HG03565 (cell line): ENCODE measurements around the gene DIAPH1.
A peak's percentile ranks its signal among the peaks of the same experiment; 100 is the strongest.

Source experiments
- ATAC-seq: cut with Tn5 transposase; IDR thresholded peaks from one replicate; pipeline ENCODE4 v1.9.1; 2021; ENCODE audit warnings: mild to moderate bottlenecking, moderate library complexity; ENCODE audit not compliant: unreplicated experiment

Gene DIAPH1

DNA sequence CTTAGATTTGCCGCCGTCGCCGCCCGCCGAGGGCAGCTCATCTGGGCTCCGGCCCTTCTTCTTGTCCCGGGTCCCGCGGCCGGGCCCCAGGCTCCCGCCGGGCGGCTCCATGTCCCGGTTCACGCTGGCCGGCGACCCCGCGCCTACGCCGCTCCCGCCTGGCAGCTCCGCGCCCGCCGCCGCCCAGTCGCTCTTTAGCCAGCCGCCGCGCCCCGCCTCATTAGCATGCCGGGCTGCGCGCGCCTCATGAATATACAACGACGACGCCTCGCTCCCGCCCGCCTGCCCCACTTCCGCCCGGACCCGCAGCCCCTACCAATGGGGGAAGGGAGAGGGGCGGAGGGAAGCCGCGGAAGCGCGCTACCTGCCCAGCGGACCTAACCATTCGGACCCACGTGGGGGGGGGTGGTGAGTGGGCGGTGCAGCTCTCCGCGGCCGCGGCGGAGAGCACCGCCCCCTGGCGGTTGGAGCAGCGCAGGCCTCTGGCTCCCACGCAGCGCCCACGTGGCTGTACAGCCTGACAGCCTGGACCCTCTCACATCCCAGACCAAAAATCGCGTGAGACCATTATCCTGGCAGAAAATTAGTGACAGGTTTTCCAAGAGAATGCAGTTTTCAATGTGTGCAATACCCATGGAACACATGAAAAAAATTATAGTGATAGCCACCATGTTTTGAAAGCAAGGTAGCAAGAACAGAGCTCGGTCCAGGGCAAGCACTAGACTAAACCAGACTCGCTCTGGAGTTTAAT lies at the start of gene DIAPH1:
Gene DIAPH1 (minus strand): TSS at position 197 of the 751 bp plus-strand sequence. CDS start 86 bp downstream, at position 111.
- ATAC-seq, result peak; percentile 58

DNA sequence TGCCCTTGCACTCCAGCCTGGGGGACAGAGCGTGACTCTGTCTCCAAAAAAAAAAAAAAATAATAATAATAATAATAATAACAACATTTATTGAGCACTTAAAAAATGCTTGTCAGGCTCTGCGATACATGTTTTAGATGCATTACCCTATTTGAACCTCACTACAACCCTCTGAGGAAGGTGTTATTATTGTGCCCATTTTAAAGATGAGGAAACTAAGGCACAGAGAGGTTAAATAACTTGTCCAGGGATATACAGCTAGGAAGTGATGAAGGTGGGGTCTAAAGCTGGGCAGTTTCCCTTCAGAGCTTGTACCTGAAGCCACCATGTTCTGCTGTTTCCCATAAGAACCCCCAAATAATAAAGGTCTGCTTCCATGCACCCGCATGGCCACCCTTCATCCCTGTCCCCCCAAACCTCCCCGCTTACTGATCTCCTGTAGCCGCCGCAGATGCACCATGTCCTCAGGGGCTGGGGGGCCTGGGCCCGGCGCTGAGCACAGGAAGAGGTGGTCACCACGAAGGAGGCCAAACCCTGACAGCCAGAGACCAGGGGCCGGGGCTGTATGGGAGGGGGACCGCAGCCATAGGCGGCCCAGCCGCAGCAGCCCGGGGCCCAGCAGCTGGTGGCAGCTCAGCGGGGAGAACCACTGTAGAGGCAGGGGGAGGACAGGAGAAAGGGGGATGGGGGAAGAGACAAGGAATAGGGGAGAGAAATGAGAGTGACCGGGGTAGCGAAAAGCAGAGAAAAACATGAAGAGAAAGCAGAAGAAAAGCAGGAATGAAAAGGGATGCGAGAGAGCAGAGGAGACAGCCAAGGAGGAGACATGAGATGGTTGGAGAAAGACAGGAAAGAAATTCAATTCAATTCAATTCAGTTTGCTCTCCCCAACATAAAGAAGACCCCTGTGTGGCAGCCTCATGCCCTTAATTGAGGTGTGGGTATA lies 47.5 kb upstream of the DIAPH1 start:
- ATAC-seq, result no peak

DNA sequence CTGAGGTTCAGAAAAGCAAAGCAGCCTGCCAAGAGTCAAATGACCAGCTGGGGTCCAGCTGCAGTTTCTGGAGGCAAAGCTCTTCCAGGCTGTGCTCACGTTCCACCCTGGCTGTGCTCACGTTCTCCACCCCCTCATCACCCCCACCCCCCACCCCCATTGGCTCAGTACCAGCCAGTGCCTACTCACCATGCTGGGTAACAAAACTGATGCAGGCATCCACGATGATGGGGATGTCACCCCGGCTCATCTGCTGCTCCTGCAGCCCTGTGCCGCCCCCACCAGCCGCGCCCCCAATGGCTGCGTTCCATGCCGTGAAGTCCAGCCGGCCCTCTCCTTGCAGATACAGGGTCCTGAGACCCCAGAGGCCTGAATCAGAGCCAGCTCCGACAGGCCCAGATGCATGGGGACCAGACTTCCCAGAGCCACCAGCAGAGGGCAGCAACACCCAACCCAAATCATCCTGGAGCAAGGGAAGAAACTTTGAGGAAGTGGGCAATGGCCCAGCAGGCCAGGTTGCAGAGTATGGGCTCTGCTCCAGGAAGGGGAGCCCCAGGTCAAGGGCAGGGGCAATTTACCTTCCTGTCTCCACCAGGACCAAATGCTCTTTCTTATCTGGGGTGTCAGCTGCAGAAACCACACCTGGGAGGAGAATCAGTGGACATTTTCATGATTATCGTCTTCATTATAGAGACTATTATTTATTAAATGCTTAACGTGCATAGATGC lies 46.1 kb upstream of the DIAPH1 start:
- ATAC-seq, result peak; percentile 85

DNA sequence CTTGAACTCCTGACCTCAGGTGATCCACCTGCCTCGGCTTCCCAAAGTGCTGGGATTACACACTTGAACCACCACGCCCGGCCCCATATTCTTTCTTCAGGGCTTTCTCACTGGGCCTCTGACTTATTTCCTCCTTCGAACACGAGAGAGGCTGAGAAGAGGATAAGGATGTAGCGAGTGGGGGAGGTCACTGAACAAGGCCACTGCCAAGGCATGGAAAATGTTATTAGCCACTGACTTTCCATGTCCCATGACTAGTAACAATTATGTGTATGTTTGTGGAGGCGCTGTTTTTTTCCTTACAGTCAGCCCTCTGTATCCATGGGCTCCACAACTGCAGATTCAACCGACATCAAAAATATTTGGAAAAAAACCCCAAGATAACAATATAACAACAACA lies 44.7 kb upstream of the DIAPH1 start:
- ATAC-seq, result no peak

DNA sequence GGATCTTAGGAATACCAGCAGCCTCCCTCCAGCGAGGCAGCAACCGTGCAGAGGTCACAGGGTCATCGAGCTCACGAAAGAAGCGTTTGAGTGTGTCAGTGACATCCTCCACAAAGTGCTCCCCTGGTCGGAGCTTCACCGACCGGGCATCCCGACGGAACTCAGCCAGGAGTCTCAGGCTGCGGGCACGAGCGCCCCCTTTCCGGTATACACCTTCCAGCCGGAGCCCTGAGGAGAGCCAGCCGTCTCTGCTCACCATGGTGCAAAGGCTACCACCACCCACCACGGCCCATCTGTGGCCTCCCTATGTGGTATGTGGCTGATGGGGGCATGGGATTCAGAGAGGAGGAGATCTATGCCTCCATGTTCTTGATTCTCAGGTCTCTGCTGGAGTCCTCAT lies 43.2 kb upstream of the DIAPH1 start:
- no peak for ATAC-seq

DNA sequence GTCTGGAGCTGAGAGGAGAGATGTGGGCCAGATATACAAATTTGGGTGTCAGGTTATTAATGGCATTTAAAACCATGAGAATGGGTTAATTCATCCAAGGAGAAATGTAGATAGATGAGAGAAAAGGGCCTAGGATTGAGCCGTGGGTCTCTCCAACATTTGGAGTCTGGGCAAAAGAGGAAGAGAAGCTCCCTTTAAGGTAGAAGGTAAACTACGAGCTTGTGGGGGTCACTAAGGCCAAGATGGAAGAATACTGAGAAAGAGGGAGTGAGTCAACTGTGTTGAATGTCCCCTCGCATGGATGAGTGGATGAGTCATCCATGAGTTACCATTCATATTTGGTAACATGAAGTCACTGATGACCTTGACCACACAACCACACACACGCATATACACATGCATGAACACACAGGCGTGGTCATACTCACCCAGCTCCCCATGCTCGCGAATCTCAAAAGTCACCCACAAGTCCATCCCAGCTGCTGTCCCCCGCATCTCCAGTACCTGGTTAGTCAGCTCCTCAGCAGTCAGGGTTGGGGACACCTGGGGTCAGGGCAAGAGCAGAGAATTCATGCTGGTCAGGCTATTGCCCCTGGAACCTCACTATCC lies 39.2 kb upstream of the DIAPH1 start:
- ATAC-seq, result peak; percentile 78

DNA sequence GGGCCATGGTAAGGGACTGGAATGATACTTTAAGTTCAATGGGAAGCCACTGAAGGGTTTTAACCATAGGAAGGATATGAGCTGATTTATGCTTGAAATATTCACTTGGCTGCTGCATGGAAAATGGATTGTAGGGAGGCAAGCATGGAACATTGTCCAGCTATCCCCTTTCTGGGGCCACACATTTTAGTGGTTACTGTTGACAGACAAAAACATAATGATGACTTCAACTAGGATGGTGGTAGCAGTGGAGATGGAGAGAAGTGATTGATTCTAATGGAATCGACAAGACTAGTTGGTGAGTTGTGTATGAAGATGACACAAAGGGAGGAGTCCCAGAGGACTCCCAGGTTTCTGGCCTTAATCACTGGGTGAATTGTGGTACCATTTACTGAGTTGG lies 38.6 kb upstream of the DIAPH1 start:
- ATAC-seq, result no peak

DNA sequence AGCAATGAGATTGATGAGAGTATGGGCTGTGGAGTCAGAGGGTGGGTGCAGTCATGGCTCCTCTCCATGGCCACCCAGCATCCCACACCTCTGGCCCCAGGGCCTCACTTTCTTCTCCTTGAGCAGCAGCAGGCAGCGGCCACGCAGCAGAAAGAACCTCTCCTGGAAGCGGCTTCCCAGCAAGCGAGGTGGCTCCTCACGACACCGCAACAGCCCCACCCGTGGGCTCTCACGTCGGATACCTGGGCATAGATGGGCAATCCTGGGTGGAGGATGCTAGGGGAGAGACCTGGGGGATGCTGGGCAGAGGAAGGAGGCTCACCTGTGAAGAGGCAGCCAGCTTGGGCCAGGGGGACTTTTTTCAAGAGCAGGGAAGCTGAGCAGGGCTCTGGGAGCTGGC lies 37.6 kb upstream of the DIAPH1 start:
- no peak for ATAC-seq

DNA sequence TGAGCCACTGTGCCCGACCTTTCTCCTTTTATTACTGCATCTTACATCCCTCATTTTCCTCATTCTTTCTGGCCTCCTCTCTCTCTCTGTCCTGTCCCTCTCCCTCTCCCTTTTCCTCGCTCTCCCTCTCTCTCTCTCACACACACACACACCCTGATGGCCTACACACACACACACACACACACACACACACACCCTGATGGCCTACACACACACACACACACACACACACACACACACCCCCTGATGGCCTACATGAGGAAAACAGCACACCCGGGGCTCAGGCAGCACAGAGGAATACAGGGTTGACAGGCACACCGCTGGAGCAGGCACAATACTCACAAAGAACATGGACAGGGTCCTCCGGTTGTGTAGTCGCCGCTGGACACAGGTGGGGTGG lies 36.2 kb upstream of the DIAPH1 start:
- ATAC-seq, result no peak

DNA sequence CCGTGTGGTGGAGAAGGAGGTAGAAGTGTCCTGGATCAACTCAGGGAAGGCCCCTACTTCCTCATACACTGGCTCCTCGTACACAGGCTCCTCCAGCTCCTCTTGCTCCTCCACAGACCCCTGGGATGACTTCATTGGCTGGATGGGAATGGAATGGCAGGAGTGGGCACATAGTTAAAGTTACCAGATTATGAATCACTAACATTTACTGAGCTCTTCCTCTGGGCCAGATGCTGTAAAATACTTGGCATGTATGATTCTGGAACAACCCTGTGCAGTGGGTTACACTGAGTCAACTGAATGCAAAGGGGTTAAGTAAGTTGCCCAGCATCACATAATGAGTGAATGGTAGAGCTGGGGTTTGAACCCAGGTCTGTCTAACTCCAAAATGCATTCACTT lies 35.5 kb upstream of the DIAPH1 start:
- ATAC-seq, result no peak

DNA sequence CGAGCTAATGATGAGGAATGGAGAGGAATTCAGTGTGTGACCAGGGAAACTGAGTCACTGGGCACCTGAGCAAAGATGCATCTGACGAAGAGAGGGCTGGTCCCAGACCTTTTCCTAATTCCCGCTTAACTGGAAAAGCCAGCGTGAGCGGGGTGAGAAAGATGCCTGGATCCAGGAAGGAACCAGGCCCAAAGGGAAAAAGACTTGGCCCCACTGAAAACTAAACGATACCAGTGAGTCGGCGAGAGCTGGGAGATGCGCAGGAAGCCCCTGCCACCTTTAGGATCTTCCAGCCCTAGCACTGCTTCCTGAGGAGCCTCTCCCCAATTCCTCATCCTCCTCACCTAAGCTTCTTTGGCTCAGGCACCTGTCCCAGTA lies 32.9 kb upstream of the DIAPH1 start:
- no peak for ATAC-seq

DNA sequence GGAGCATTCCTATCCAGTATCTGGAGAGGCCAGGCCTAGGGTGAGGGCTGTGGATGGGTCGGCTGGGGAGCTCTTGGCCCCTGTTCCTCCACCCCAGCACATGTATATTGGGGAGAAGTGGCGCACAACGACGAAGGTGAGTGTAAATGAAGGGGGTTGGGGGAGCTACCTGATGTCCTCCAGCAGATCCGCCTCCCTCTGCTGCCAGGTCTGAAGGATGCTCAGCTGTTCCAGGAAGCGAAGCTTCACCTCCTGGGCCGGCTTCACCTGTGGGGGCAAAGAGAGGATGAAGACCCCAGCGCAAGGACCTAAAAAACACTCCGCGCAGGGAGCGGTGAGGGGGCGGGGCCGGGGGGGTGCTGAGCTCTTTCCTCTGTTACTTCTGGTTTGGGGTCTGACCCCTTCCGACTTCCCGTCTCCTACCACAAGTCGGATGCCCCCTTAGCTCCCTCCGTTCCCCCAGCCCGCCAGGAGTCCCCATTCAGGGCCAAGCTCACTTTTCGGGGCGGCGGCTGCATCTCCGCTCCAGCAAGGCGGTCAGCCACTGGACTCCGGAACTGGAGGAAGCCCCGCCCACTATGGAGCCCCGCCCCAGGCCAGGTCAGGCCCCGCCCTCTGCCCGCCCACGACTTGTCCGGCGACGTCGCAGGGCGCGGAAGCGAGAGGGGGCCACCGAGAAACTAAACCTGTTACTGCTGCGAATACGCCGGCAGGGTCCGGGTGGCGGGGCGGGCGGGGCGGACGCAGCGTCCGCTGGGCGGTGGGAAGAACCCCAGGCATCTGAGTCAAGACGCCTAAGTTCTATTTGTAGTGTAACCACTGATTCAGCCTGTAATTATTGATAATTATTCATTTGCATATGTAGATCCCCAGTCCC lies 32.3 kb upstream of the DIAPH1 start, which contains the start of gene FCHSD1:
Gene FCHSD1 (minus strand): TSS at position 568 of the 877 bp plus-strand sequence. CDS start 50 bp downstream, at position 518.
- peak; percentile 78 for ATAC-seq

DNA sequence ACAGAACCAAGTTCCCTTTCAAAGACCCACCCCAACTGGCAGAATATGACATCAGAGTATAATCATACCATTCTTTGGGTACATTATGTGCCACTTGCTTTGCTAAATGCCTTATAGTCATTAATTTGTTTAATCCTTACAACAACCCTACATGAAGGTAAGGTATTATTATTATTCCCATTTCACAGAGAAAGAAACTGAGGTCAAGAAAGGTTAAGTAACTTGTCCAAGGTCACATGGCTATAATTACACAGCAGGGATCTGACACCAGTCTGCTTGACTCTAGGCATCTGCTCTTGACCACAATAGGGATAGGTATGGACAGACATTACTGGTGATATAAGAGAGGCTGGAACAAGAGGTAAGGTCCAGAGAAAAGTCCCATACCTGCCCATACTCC lies 31.2 kb upstream of the DIAPH1 start:
- no peak for ATAC-seq

DNA sequence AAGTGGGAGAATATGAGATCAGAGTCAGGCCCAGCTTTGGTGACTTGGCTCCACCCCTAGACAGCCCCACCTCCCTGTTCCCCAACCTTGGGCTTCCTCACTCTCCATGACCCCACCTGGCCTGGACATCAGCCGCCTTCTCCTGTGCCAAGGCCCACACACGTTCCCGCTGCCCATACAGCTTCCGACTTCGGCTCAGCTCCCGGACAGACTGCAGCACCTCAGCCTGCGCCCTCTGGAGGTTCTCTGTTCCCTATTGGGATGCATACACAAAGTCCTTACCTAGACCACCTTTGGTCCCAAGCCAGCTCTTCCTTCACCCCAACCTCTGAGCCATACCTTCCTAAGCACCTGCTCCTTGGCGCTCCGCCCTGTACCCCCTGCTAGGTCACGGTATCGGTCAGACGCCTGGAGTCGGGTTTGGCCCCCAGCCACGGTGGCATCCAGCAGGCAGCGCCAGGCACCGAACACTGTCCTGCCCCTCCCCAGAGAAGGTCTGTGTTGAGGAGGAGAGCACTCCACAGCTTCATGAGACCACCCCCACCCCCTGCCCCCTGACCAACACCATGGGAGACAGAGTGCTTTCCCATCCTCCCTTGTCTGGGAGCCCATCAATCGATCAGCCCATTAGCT lies 30.4 kb upstream of the DIAPH1 start:
- ATAC-seq, result no peak

DNA sequence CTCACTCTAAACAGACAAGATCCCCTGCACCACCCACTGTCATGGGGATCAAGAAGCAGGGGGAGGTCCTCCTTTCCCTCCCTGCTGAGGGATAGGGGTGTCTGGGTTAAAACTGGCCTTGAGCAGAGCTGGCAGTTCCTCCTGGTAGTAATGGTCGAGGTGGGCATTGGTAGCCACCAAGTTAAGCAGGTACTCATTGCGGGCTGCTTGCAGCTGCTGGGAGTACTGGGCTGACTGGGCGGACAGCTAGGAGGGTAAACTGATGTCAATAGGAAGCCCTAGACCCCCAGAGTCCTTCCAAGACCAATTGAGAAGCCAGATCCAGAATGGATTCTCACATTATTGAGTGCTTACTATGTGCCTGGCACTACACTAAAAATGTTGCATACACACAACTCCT lies 29.1 kb upstream of the DIAPH1 start:
- no peak for ATAC-seq

DNA sequence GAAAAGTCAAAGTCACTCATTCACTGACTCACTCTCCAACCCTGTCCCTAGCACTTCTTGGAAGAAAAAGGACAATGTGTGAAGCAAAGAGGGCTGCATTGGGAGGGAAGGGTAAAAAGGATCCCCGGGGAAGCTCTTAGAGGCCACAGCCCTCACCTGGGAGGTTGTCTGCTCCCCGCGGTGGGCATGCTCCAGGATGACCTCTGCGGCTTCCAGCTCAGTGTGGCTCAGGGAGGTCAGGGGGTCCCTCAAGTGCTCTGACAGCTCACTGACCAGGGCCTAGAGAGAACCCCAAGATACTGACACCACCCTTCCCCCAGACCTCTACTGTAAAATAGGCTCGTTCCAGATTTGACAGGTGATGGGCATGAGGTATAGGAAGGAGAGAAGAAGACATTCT lies 28.4 kb upstream of the DIAPH1 start:
- no peak for ATAC-seq

DNA sequence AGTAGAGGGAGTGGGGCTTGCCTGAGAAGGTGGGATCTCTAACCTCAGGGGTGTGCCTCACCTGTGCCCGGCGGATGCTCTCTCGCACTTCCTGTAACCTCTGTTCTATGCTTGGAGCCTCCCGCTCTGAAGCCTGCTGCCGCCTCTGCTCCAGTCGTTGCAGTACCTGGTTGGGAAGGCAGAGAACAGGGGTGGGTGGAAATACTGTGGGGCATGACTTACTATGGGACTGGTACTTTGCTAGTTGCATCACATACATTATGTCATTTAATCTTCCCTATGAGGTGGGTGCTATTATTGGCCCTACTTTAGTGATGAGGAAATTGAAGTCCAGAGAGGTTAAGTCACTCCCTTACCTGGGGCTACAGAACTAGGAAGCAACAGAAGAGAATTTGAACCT lies 27.2 kb upstream of the DIAPH1 start:
- no peak for ATAC-seq

DNA sequence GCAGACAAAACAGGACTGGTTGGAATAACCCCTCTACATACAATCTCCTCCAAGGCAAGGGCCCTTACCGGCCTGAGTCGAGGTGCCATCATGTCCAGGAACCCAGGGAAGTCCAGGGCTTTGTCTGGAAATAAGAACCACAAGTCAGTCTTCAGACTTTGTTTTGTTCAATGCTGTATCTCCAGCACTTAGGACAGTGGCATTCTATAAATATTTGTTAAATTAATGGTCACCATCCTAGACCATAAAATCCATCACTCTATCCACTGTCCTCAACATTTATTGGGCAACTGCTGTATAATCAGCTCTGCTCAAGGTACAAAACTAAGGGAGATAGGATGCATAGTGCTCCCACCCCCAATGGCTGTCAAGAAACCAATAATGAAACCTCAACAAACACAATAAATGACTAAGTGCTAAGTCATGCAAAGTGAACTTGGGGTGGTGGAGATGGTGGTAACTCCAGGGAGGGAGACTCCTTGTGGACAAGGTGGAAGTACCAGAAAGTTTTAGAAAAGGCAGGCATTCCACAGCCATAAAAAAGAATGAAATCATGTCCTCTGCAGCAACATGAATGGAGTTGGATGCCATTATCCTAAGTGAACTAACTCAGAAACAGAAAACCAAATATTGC lies 23.0 kb upstream of the DIAPH1 start:
- ATAC-seq, result peak; percentile 56

DNA sequence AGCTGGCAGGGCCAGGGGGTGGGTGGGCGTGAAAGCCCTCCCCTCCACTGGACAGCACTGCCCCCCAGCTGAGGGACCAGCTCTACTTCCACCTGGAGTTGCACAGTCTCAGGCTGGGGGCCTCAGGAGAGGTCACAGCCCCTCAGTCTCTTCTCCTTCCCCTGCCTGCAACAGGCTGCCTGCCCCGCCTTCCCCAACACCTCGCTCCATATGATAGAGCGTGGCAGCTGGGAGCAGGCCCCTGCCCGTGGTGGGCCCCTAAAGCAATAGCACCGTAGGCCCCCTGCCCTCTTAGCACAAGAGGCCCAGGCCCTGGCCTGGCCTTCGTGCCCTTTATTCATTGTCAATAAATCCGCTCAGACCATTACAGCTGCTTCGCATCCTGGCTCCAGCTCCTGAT lies 21.9 kb upstream of the DIAPH1 start:
- ATAC-seq, result no peak
